ENCODE data around the gene RGL1. TPM values are rescaled to one million over a fixed set of nuclear protein-coding genes. Genes with fewer than 3 reads are reported as not detected.

RGL1 gene
- total and polyA plus RNA-seq, 4 donors, result 29.8 to 53.4 (median 41.8) TPM

- Histone ChIP-seq H3K9me3 (ENCODE audit: control insufficient read depth, insufficient read depth, low read length) (no peaks in the 10 kb centered on the region), H3K27me3 (ENCODE audit: control insufficient read depth, insufficient read depth, low read length) (no peaks in the 10 kb centered on the region), H3K27ac (ENCODE audit: low read depth, low read length) (peak overlapping the region; percentile 72), H3K4me3 (ENCODE audit: low read depth, low read length) (no peak overlapping the region), H3K36me3 (ENCODE audit: control insufficient read depth, insufficient read depth, low read length) (no peaks in the 10 kb centered on the region), H3K4me1 (ENCODE audit: control insufficient read depth, insufficient read depth, low read length) (peaks cover 16% of the 10 kb centered on the region)
- DNase-seq (ENCODE audit: low read depth in 4 of 6, low spot score in 6 of 6), result no peak
- WGBS (ENCODE audit: insufficient coverage), result 15% methylated on average over 3 of the region's 5 CpGs
Observed at GRCh38 chr1:183817576-183818288, 12.8 kb downstream of the RGL1 start.

DNA sequence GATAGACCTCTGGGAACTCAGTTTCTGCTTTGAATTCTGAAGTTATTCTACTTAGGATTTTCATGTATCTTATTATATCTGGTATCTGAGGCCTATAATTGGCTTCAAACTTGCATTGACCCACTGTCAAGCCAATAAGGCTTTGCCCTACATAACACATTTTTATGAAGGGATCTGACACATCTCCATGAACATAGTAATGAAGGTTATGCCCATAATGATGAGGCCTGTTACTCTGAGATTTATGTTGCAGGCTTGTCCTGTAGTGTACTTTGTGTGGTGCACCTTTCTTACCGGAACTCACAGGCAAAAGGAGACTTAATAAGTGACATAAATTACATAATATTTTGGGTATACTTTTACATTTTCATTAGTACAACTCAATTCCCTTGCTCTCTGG lies 14.1 kb downstream of the RGL1 start:
- DNase-seq (ENCODE audit: low read depth in 4 of 6, low spot score in 6 of 6), result no peak
- Histone ChIP-seq H3K9me3 (ENCODE audit: control insufficient read depth, insufficient read depth, low read length) (no peaks in the 10 kb centered on the region), H3K36me3 (ENCODE audit: control insufficient read depth, insufficient read depth, low read length) (no peaks in the 10 kb centered on the region), H3K4me3 (ENCODE audit: low read depth, low read length) (no peak overlapping the region), H3K4me1 (ENCODE audit: control insufficient read depth, insufficient read depth, low read length) (peaks cover 11% of the 10 kb centered on the region), H3K27me3 (ENCODE audit: control insufficient read depth, insufficient read depth, low read length) (no peaks in the 10 kb centered on the region), H3K27ac (ENCODE audit: low read depth, low read length) (no peak overlapping the region)
- WGBS (ENCODE audit: insufficient coverage), result no CpG with 5 or more reads among the region's 1 CpG

DNA sequence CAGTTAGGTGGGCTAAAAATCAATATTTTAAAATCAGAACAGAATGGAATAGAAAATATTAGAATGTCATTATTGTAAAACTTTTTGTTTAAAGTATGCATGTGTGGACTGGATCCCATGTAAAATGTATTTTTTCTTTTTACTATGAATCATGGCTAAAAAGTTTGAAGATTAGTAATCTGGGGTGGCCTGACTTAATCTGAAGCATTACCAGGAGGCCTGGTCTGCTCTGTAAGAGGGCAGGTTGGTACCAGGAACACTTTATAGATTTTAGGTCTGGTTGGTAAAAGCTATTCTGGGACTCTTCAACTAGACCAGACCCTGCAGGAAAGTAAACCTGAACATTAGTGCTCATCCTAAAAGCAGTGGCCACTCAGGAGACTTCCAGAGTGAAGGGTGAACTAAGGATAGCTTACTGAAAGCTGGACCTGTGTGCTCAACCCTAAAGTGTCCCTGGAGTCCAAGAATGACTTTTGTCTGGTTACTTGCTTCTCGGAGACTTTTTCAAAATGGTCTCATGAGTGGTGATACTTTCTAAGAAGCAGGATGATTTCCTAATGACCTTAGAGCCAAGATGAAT lies 16.5 kb downstream of the RGL1 start:
- H3K4me3 ChIP-seq (ENCODE audit: low read depth, low read length), result no peak overlapping the region
- no peaks in the 10 kb centered on the region for H3K4me1 ChIP-seq (ENCODE audit: control insufficient read depth, insufficient read depth, low read length)
- DNase-seq (ENCODE audit: low read depth in 4 of 6, low spot score in 6 of 6), result no peak
- H3K27ac ChIP-seq (ENCODE audit: low read depth, low read length), result peak overlapping the region; percentile 30
- no peaks in the 10 kb centered on the region for H3K9me3 ChIP-seq (ENCODE audit: control insufficient read depth, insufficient read depth, low read length)
- 83% methylated on average over 1 of the region's 1 CpG for WGBS (ENCODE audit: insufficient coverage)
- no peaks in the 10 kb centered on the region for H3K36me3 ChIP-seq (ENCODE audit: control insufficient read depth, insufficient read depth, low read length)
- no peaks in the 10 kb centered on the region for H3K27me3 ChIP-seq (ENCODE audit: control insufficient read depth, insufficient read depth, low read length)

GRCh38 chr1:183821889-183822611 lies 17.1 kb downstream of the RGL1 start:
- 47% methylated on average over 3 of the region's 3 CpGs for WGBS (ENCODE audit: insufficient coverage)

GRCh38 chr1:183824291-183824690 lies 19.4 kb downstream of the RGL1 start:
- H3K27ac ChIP-seq (ENCODE audit: low read depth, low read length), result no peak overlapping the region
- no peaks in the 10 kb centered on the region for H3K9me3 ChIP-seq (ENCODE audit: control insufficient read depth, insufficient read depth, low read length)
- 100% methylated on average over 1 of the region's 1 CpG for WGBS (ENCODE audit: insufficient coverage)

More at GRCh38 chr1:183821889-183822611, 17.1 kb downstream of the RGL1 start:
- Histone ChIP-seq H3K36me3 (ENCODE audit: control insufficient read depth, insufficient read depth, low read length) (no peaks in the 10 kb centered on the region), H3K4me1 (ENCODE audit: control insufficient read depth, insufficient read depth, low read length) (peaks cover 3% of the 10 kb centered on the region), H3K4me3 (ENCODE audit: low read depth, low read length) (no peak overlapping the region), H3K27me3 (ENCODE audit: control insufficient read depth, insufficient read depth, low read length) (no peaks in the 10 kb centered on the region), H3K9me3 (ENCODE audit: control insufficient read depth, insufficient read depth, low read length) (no peaks in the 10 kb centered on the region), H3K27ac (ENCODE audit: low read depth, low read length) (peak overlapping the region; percentile 6)
- no peak for DNase-seq (ENCODE audit: low read depth in 4 of 6, low spot score in 6 of 6)

GRCh38 chr1:183827801-183828200 lies 22.9 kb downstream of the RGL1 start:
- DNase-seq (ENCODE audit: low read depth in 4 of 6, low spot score in 6 of 6), result no peak
- H3K27ac ChIP-seq (ENCODE audit: low read depth, low read length), result peak overlapping the region; percentile 2
- H3K9me3 ChIP-seq (ENCODE audit: control insufficient read depth, insufficient read depth, low read length), result no peaks in the 10 kb centered on the region
- peaks cover 7% of the 10 kb centered on the region for H3K4me1 ChIP-seq (ENCODE audit: control insufficient read depth, insufficient read depth, low read length)
- no peak overlapping the region for H3K4me3 ChIP-seq (ENCODE audit: low read depth, low read length)
- no peaks in the 10 kb centered on the region for H3K27me3 ChIP-seq (ENCODE audit: control insufficient read depth, insufficient read depth, low read length)
- no peaks in the 10 kb centered on the region for H3K36me3 ChIP-seq (ENCODE audit: control insufficient read depth, insufficient read depth, low read length)

More at GRCh38 chr1:183824291-183824690, 19.4 kb downstream of the RGL1 start:
- DNase-seq (ENCODE audit: low read depth in 4 of 6, low spot score in 6 of 6), result no peak
- H3K27me3 ChIP-seq (ENCODE audit: control insufficient read depth, insufficient read depth, low read length), result no peaks in the 10 kb centered on the region
- no peaks in the 10 kb centered on the region for H3K36me3 ChIP-seq (ENCODE audit: control insufficient read depth, insufficient read depth, low read length)
- no peak overlapping the region for H3K4me3 ChIP-seq (ENCODE audit: low read depth, low read length)
- H3K4me1 ChIP-seq (ENCODE audit: control insufficient read depth, insufficient read depth, low read length), result peaks cover 7% of the 10 kb centered on the region

- no peaks in the 10 kb centered on the region for H3K36me3 ChIP-seq (ENCODE audit: control insufficient read depth, insufficient read depth, low read length)
- H3K4me3 ChIP-seq (ENCODE audit: low read depth, low read length), result no peak overlapping the region
- H3K4me1 ChIP-seq (ENCODE audit: control insufficient read depth, insufficient read depth, low read length), result peaks cover 7% of the 10 kb centered on the region
- H3K27ac ChIP-seq (ENCODE audit: low read depth, low read length), result peak overlapping the region; percentile 40
- H3K27me3 ChIP-seq (ENCODE audit: control insufficient read depth, insufficient read depth, low read length), result no peaks in the 10 kb centered on the region
- no CpG with 5 or more reads among the region's 1 CpG for WGBS (ENCODE audit: insufficient coverage)
- H3K9me3 ChIP-seq (ENCODE audit: control insufficient read depth, insufficient read depth, low read length), result no peaks in the 10 kb centered on the region
- DNase-seq (ENCODE audit: low read depth in 4 of 6, low spot score in 6 of 6), result no peak
Observed at GRCh38 chr1:183830389-183830788, 25.5 kb downstream of the RGL1 start.

DNA sequence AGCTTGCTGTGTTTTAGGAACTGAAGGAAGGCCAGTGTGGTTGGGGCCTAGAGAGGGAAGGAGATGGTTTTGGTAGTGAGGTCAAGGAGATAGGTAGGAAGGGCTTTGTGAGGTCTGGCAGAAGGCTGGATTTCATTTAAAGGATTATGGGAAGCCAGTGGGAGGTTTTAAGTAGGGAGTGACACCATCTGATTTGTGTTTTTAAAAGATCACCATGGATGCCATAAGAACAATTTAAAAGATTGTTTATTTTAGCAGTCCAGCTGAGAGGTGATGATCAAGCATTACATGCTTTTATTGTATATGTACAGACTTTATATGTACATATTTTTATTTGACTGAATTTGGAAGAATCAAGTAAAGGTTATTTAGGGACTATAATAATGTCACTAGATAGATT lies 26.4 kb downstream of the RGL1 start:
- Histone ChIP-seq H3K4me1 (ENCODE audit: control insufficient read depth, insufficient read depth, low read length) (peaks cover 7% of the 10 kb centered on the region), H3K4me3 (ENCODE audit: low read depth, low read length) (no peak overlapping the region), H3K27ac (ENCODE audit: low read depth, low read length) (no peak overlapping the region), H3K27me3 (ENCODE audit: control insufficient read depth, insufficient read depth, low read length) (no peaks in the 10 kb centered on the region), H3K36me3 (ENCODE audit: control insufficient read depth, insufficient read depth, low read length) (no peaks in the 10 kb centered on the region), H3K9me3 (ENCODE audit: control insufficient read depth, insufficient read depth, low read length) (no peaks in the 10 kb centered on the region)
- no peak for DNase-seq (ENCODE audit: low read depth in 4 of 6, low spot score in 6 of 6)

DNA sequence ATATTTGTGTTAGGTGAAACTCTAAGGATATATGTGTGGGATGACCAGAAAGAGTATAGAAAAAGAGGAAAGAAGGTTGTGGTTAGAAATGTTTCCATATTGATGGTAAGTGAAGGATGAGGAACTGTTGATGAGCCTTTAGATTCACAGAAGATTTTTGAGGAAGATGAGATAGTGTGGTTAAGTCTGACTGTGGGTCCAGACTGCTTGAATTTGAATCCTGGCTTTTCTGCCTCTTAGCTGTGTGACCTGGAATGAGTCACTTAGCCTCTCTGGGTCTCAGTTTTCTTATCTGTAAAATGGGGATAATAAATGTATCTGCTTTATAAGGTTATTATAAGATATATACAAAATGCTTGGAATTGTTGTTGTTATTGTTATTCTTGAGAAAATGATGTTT lies 27.5 kb downstream of the RGL1 start:
- Histone ChIP-seq H3K4me3 (ENCODE audit: low read depth, low read length) (no peak overlapping the region), H3K9me3 (ENCODE audit: control insufficient read depth, insufficient read depth, low read length) (no peaks in the 10 kb centered on the region), H3K4me1 (ENCODE audit: control insufficient read depth, insufficient read depth, low read length) (peaks cover 9% of the 10 kb centered on the region), H3K27ac (ENCODE audit: low read depth, low read length) (no peak overlapping the region), H3K27me3 (ENCODE audit: control insufficient read depth, insufficient read depth, low read length) (no peaks in the 10 kb centered on the region), H3K36me3 (ENCODE audit: control insufficient read depth, insufficient read depth, low read length) (no peaks in the 10 kb centered on the region)
- no peak for DNase-seq (ENCODE audit: low read depth in 4 of 6, low spot score in 6 of 6)

- H3K4me1 ChIP-seq (ENCODE audit: control insufficient read depth, insufficient read depth, low read length), result peaks cover 6% of the 10 kb centered on the region
- WGBS (ENCODE audit: insufficient coverage), result 49% methylated on average over 3 of the region's 3 CpGs
- no peak overlapping the region for H3K4me3 ChIP-seq (ENCODE audit: low read depth, low read length)
- no peaks in the 10 kb centered on the region for H3K9me3 ChIP-seq (ENCODE audit: control insufficient read depth, insufficient read depth, low read length)
- H3K27me3 ChIP-seq (ENCODE audit: control insufficient read depth, insufficient read depth, low read length), result no peaks in the 10 kb centered on the region
- DNase-seq (ENCODE audit: low read depth in 4 of 6, low spot score in 6 of 6), result no peak
- no peaks in the 10 kb centered on the region for H3K36me3 ChIP-seq (ENCODE audit: control insufficient read depth, insufficient read depth, low read length)
- H3K27ac ChIP-seq (ENCODE audit: low read depth, low read length), result no peak overlapping the region
Observed at GRCh38 chr1:183834568-183834967, 29.6 kb downstream of the RGL1 start.
